Fibroblast of pulmonary artery (primary cell): ENCODE measurements around the gene SUCO.

Source experiments
- DNase-seq: peaks from one replicate; pipeline ENCODE4 v3.0.0-alpha.2; 2010; ENCODE audit warnings: low read depth
- H3K4me3 ChIP-seq: replicated peaks from 2 replicates; pipeline ENCODE4 v1.5.1; 2011; ENCODE audit warnings: low read depth, mild to moderate bottlenecking, control low read depth, low read length, moderate library complexity
- CTCF ChIP-seq: IDR thresholded peaks from 2 replicates; pipeline ENCODE4 v1.5.1; 2011; ENCODE audit warnings: mild to moderate bottlenecking, control low read depth, low read length, inconsistent platforms; ENCODE audit errors: missing control alignments

Gene SUCO

GRCh38 chr1:172537827-172538391 lies 5.0 kb downstream of the SUCO start:
- no peak overlapping the region for H3K4me3 ChIP-seq
- no peak for DNase-seq
- TF ChIP-seq CTCF: no peak

- no peak overlapping the region for H3K4me3 ChIP-seq
- DNase-seq: no peak
- no peak for TF ChIP-seq CTCF
These were observed 7.7 kb downstream of the SUCO start for GRCh38 chr1:172540635-172541034.

GRCh38 chr1:172544481-172545104 lies 11.6 kb downstream of the SUCO start:
- TF ChIP-seq CTCF: no peak
- DNase-seq: no peak
- no peak overlapping the region for H3K4me3 ChIP-seq

- H3K4me3 ChIP-seq: no peak overlapping the region
- TF ChIP-seq CTCF: no peak
- no peak for DNase-seq
These were observed 12.6 kb downstream of the SUCO start for GRCh38 chr1:172545396-172546004.

- DNase-seq: no peak
- H3K4me3 ChIP-seq: no peak overlapping the region
- no peak for TF ChIP-seq CTCF
These were observed 14.1 kb downstream of the SUCO start for GRCh38 chr1:172547071-172547470.

GRCh38 chr1:172549621-172550280 lies 16.8 kb downstream of the SUCO start:
- DNase-seq: peak; percentile 32
- H3K4me3 ChIP-seq: no peak overlapping the region
- TF ChIP-seq CTCF: no peak
